GM15510 (cell line): ENCODE results near the gene NUAK1.

Source experiments
- POLR2A ChIP-seq: IDR thresholded peaks from 3 replicates; pipeline ENCODE4 v1.6.1; 2011; ENCODE audit warnings: borderline replicate concordance; ENCODE audit not compliant: insufficient read length; ENCODE audit errors: extremely low read depth

NUAK1 gene

DNA sequence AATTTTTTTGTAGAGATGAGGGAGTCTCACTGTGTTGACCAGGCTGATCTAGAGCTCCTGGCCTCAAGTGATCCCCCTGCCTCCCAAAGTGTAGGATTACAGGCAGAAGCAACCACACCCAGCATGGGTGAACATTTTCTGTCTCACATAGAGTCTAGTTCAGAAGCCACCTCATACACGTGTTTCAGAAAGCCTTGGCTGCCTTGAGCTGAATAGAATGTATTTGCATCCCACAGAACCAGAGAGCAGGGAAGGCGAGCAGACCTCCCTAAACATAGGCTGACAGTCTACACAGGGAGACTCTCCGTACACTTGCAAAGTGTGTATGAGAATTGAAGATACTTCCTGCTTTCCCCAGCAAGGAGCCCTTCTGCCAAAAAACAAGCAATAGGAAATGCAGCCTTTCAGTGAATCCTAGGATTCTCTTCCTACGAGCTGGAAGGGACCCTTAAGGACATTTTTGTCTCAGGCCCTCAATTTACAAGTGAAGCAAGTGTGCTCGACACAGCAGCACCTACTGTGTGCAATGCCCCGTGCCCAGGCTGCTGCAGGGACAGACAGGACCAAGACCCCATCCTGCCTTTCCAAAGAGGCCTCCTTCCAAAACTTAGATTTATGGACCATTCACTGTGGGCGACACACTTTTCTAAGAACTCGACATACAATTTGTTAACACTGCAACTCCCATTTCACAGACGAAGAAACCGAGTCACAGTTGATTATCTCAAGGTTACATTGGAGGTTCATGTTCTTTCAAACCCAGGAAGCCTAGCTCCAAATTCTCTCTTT is 11.2 kb downstream of the NUAK1 start:
- no peak for TF ChIP-seq POLR2A

DNA sequence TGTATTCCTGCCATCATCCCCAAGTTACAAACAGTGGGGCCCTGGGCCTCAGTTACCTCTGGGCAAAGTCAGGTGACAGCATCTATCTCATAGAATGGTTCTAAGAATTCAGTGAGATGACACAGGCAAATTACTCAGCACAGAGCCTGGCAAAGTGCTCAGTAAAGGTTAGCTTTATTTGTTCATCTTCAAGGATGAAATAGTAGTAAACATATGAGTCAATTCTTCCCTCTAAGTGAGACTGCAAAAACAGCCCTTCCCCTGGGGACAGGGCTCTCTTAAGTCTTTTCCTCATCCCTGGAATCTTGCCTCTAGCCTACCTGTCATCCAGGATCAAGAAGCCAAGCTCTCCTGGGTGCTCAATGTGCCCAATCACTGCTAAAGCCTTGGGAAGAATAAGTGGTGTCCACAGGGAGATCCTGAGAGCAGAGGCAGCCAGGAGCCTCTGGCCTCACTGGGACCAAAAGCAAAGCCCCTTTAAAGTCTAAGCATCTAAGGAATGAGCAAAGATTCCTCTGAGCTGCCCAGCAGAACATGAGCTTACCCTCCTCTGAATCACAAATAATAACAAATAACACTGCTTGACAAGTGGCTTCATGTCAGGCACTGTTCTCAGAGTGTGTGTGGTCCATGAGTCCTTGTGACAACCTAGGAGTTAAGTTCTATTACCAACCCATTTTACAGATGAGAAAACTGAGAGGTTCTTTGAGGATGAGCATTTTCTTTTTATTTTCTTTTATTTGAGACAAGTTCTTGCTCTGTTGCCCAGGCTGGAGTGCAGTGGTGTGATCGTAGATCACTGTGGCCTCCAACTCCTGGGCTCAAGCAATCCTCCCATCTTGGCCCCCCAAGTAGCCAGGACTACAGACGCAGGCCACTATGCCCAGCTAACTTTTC is 12.1 kb downstream of the NUAK1 start:
- no peak for TF ChIP-seq POLR2A

DNA sequence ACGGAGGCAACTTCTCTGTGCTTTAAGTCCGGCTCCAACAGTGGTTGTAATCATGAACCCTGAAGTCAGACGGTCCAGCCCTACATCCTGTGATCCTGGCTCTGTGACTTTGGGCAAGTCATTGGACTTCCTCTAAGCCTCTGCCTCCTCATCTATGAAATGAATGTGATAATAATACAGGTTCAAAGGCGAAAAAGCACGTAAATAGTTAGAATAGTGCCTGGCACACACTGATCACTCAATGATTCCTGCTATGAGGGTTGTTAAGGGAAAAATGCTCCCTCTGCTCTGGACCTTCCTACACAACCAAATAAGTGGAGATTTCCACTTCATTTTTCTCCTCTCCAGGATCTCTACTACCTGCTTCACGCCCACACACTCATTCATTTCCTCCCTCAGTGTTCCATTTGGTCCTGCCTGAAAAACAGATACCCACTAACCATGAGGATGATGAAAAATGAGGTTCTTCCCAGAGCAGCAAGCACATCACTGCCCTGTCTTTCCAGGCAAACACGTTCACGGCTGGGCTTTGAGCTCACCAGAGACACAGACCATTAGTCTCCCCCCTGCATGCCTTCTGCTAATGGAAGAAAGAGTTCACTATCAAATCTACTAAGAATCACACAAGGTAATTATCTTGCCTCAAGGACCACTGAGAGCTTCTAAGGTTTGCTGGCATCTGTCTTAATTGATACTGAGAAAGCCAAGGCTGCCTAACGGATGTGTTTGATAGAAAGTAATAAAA is 13.2 kb downstream of the NUAK1 start:
- no peak for TF ChIP-seq POLR2A

DNA sequence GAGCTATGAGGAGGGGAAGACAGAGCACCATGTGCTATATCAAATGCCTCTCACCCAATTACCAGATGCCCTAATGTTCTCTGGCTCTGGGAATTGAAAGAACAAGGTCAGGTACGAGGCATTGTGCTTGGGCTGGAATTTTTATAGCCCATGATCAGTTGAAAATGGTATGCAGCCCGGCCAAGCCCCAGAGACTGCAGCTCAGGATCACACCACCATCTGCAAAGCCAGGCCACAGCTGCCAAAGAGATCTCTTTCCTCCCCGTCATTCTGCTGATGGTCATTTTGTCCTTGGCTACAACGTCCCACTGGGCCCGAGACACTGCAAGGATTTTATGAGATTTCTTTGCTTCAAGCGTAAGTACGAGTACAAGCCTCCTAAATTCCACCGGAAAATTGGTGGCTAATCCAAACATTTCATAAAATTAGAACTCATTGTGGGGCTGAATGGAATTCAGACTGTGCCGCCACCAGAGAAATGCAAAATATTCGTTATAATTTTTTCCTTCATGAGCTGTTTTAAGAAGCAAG is 15.1 kb downstream of the NUAK1 start:
- TF ChIP-seq POLR2A = no peak

DNA sequence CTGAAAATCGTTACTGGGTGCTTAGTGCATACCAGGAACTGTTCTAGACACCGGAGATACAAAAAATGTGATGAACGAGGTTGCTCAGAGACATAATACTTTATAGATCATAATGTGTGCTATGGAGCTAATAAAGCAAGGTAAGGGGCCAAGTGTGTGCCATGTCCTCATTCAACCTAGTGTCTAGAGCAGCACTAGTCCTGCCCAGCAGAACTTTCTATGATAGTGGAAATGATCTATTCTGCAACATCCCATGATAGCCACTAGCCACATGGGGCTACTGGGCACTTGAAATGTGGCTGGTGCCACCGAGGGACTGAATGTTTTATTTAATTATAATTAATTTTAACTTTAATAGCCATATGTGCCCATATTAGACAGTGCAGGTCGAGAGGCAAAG is 15.6 kb downstream of the NUAK1 start:
- no peak for TF ChIP-seq POLR2A

DNA sequence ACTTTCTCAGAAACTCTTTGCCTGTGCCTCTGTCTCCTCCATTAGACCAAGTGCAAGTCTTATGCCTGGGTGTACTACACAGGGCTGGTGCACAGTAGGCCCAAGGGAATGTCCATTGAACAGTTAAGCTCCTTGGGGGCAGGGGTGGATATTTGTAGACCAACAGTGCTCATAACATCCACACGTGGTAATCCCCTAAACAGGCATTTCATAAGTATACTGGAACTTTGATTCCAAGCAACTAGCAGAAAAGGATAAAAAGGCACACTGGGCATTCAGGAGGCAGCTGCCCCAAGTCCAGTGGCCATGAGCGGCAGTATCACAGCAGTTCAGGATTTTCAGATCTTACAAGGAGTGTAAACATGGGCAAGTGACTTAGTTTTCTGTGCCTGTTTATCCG is 16.8 kb downstream of the NUAK1 start:
- TF ChIP-seq POLR2A = no peak

DNA sequence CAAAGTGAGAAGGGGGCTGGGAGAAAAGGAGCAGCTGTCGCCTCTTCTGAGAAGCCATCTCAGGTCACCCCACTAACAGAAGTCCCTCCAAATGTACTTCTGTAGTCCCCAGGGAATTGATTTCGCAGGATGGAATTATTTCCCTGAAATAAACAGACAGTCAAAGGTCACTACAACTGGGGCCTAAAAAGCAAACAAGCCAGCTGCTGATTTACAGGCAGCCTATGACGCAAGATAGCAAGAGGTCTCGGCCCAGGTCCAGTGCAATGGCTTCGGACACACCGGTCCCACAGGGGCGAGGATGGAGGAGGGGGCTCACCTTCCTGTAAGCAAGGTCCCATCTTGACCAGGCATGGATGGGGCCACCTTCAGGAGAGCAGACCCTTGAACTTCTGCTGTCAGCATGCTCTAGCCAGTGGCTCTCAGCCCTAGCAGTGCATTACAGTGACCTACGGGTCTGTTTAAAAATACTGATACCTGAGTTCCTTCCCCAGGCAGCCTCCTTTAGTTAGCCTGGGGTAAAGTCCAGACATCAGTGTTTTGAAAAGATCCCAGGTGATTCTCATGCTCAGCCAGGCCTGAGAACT is 18.1 kb downstream of the NUAK1 start:
- no peak for TF ChIP-seq POLR2A

DNA sequence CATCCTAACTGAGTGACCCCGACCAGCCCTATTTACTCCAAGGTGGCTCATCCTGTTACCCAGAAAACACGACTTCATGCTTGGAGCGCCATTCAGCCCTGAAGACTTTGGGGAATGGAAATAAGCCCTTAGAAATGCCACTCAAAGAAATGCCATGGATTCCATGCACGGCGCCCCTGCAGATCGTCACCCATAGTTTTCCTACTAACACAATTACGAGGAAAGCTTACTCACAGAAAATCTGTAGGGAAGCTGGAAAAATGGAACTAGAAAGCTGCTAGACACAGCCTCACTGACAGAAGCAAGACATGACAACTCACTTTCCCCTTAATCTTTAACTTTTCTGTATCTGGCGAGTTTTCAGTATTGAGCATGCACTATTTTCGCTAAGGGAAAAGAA is 19.5 kb downstream of the NUAK1 start:
- no peak for TF ChIP-seq POLR2A

DNA sequence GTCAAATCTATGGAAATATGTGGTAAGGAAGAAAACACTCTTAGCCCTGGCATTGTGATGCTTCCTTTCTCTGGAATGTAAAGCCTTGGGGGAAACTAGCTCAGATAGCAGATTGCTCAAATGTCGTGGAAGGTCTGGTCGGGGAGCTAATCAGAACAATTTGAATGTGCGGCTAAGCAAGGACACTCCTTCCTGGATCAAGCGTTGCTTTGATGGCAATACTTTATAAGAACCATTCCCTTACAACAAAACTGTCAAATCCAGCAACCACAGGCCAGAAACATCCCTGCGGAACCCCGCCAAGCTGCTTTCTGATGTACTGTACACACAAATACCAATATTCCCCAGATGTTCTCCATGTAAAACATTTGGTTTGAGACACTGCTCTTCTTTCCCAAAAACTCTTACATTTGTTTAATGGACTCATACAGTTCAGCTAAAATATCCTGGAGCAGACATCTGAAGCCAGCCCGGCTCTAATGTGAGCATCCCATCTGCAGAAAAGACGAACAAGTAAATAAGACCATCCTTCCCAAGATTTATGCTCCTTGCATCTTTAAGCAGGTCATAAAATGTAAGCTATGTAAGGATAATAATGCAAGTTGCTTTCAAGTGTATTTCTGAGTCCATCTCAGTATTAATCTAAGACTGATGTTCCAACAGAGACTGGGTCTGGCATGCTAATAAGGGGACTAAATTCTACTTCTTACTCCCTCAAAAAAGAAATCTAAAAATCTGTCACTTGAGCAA is 20.2 kb downstream of the NUAK1 start:
- no peak for TF ChIP-seq POLR2A

DNA sequence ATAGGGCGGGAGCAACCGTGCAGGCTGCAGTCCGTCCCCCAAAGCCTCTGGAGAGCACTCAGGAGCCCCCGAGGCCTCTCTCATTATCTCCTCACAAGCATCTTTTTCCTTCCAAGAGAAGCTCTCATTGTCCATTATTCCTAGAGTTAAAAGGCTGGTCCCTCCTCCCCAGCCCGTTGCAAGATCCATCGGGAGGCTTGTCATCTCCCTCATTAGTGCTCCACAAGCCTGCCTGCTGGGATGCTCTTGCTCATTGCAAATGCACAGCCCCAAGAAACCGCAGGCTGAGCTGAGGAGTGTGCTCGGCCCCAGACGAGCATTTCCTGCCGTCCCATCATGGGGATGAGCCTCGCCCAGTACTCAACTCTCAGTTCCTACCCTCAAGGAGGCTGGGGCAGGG is 23.3 kb downstream of the NUAK1 start:
- TF ChIP-seq POLR2A = no peak

DNA sequence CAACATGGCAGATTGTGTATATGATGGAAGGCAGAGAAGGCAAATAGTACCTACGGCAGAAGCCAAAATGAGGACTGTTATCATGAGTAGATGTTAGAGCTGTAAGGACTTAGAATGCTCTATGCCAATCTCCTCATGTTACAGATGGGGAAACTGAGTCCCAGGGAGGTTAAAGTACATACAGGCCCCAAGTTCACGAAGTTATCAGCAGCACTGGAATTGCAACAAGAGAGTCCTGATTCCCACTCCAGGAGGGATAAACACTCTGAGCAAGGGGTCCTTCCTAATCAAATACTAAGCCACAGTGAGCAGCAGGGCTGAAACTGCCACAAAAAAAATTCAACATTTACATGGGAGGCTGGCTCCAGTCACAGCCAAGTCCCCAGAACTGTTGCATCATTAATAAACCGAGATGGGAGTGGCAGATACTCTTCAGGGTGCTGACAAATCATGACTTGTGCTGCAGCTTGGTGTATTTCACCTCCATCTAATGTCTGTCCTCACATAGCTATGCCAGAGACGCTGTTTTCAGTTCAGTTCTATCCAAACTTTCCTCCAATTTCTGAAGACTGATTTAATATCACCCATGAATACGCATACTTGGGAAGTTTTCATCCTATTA is 24.2 kb downstream of the NUAK1 start:
- no peak for TF ChIP-seq POLR2A

DNA sequence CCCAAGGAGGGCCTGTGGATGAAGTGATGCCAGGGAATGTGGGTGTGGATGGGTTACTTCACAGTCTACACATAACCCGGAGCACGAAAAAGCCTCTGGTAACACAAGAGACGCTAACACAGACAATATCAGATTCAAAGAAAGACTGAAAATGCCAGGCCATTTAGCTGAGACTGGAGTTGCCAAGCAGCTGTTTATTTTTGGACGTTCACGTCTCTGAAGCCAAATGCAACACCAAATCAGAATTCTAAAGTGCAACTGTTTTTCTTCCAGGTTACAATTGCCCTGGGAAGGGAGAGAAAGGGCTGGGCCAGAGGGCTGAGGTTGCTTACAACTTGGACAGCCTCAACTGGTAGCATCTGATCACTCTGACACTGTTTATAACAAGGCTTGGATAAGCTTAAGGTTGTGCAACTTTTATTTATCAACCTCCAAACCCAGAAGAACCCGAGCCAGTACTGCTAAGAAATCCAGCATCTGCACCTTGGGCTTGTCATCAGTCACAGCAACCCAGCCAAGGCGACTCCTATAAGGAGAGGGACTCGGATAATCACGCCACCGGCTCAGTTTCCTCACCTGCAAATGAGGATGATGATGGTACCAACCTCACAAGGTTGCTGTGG is 24.8 kb downstream of the NUAK1 start:
- no peak for TF ChIP-seq POLR2A

DNA sequence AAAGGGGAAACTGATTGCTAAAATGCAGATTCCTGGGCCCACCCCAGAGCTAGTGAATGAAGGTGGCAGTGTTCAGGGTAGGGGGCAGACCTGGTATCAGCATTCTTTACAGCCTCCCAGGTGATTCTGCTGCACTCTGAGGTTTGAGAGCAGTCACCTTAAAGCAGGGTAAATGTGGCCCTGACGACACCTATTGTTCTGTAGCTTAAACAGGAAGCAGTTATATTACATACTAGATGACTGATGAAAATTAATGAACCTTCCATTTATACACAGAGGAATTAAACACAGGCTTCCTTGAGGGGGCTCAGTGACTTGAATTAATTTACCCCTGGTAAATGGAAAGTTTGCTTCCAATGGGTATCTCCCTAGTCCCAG is 25.3 kb downstream of the NUAK1 start:
- TF ChIP-seq POLR2A = no peak
